NCI-H1417 (cell line): Measurements from ENCODE around the gene MAGI2.
"Not testable (repeated sequence)": the region's sequence is repeated elsewhere in the genome, so short reads cannot be mapped to it uniquely, and the experiment has no call there.

Experiments
- DNase-seq, 3 experiments: peaks; one replicate each; lab custom pipeline; 2025; lab: John Stamatoyannopoulos, UW

MAGI2 gene

GRCh38 chr7:79451580-79451979 lies 1.9 kb downstream of the MAGI2 start:
- peak in 1 of 3 experiments; percentile 45 for DNase-seq

GRCh38 chr7:79442766-79443165 lies 10.7 kb downstream of the MAGI2 start:
- DNase-seq, result not testable (repeated sequence)

- no peak for DNase-seq
These were observed 17.1 kb downstream of the MAGI2 start for GRCh38 chr7:79436378-79436777.

GRCh38 chr7:79434867-79435266 lies 18.6 kb downstream of the MAGI2 start:
- no peak for DNase-seq

GRCh38 chr7:79434098-79434497 lies 19.4 kb downstream of the MAGI2 start:
- no peak for DNase-seq

- no peak for DNase-seq
These were observed 23.1 kb downstream of the MAGI2 start for GRCh38 chr7:79430391-79430790.

DNA sequence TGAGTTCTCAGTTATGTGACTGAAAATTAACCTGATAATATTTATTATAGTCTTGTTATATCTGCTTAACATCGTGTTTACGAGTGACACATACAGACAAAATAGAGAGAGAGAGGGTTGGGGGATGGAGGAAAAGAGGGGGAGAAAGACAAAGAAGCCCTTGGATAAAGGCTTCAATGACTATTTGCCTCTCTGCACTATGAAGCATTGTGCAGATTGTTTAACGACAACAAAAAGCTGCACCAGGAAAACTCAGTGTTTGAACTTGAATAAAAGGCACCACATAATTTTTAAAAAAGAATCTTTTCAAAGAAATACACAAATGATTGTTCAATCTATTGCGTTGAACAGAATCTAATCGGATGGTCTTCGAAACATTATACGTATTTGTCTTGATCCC lies 27.8 kb downstream of the MAGI2 start:
- DNase-seq, result no peak

DNA sequence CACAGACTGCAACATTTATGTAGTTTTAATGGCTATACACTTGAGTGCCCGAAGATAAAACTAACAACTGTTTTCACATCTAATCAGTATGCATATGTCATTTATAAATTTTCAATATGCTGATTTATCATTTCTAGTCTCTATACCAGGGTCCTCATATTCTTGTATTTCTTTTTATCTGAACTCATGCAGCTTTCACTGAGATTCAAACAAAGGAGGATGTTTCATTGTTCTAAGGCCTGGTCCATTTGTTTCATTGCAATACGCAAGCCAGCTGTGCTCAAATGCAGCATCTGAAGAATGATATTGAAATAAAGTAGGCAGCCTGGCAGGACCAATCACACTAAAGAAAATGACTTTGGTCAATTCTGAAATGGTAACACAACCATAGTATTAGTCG lies 31.7 kb downstream of the MAGI2 start:
- DNase-seq, result peak in 1 of 3 experiments; percentile 35

DNA sequence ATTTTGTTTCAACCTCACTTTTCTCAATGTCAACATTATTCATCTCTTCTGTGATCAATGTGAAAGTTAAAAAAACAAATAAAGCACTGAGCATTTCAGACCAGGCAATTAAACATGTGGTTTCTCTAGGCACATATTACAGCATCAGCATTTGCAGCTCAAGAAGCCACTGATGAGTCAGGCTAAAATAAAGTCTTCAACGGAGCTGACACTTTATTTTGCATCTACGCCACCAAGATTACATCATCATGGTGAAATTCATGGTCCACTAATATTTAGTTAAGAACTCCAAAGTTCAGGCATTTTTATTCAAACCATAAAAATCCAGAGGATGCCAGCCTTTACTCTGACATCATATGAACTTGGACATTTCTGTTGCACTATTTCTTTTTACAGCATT lies 33.0 kb downstream of the MAGI2 start:
- peak in 1 of 3 experiments; percentile 55 for DNase-seq

- DNase-seq, result no peak
These were observed 38.6 kb downstream of the MAGI2 start for GRCh38 chr7:79414910-79415309.

DNA sequence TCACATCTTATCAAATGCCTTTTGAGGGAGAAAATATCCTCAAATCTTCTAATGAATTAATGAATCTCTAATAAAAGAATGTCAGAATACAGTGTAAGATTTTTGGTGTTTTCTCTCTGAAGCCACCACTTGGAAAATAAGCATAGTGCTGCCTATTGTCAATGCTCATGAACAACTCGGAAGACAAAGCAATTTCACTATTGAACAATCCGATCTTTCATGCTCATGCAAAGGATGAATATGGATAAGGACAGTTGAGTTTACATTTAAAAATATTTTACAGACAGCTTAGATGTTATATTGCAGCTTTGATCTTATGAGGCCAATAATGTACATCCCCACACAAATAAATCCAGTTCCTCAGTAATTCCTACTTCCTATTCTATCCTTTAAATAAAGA lies 40.6 kb downstream of the MAGI2 start:
- no peak for DNase-seq

DNA sequence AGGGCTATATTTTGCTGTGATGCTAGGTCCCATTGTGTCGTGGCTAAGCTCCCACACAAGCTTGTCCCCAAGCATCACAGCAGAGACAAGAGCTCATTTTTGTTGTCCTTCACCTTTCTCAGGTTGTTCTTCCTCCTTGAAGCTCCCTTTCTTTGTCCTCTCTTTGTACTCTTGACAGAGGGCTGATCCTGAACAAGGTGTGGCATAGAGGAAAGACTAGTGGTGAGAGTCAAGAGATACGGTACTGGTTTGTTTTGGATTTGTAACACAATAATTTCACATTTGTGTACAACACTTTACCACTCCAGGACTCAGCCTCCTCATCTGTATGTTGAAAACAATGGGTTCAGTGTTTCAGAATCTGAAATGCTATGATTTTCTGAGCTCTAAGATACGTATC lies 41.0 kb downstream of the MAGI2 start:
- no peak for DNase-seq

DNA sequence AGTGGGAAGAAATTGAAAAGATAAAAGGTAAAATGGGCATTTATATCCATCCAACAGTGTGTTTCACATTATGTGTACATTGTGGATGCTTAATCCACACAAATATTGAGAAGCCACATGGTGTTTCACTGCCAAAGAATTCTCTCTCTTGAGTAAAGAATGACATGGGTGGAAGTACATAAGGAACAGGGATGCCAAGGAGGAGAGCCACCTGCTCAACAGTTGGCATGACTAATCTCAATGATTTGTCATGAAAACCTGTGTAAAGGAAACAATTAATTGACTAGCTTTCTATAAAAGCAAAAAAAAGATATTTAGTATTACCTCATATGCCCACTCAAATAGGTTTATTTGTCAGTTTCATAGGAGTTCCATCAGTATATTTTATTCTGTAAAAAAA lies 43.1 kb downstream of the MAGI2 start:
- DNase-seq, result no peak

- no peak for DNase-seq
These were observed 46.1 kb downstream of the MAGI2 start for GRCh38 chr7:79407351-79407750.

GRCh38 chr7:79406371-79406770 lies 47.1 kb downstream of the MAGI2 start:
- no peak for DNase-seq

GRCh38 chr7:79405368-79405767 lies 48.1 kb downstream of the MAGI2 start:
- DNase-seq, result no peak

GRCh38 chr7:79403879-79404278 lies 49.6 kb downstream of the MAGI2 start:
- DNase-seq, result peak; percentile 28 to 73 (median 37)

DNA sequence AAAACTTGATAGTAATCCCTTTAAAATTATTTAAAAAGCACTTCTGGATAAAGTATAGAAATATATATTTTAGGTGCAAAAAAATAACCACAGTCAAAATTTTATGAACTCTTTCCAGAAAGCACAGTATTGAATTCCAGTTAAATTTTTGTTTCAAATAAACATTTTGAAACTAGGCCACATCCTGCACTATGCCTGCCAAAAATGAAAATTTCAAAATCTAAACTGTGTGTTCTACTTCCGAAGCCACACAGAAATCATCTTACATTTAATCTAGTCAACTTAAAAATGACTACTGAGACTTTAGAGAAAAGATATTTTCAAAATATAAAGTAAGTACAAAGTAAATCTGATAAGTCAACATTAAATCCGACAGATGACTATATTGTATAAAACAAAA lies 50.0 kb downstream of the MAGI2 start:
- no peak for DNase-seq

GRCh38 chr7:79401254-79401653 lies 52.2 kb downstream of the MAGI2 start:
- no peak for DNase-seq

- DNase-seq, result no peak
These were observed 53.2 kb downstream of the MAGI2 start for GRCh38 chr7:79400222-79400621.

- no peak for DNase-seq
These were observed 55.2 kb downstream of the MAGI2 start for GRCh38 chr7:79398138-79398749.

DNA sequence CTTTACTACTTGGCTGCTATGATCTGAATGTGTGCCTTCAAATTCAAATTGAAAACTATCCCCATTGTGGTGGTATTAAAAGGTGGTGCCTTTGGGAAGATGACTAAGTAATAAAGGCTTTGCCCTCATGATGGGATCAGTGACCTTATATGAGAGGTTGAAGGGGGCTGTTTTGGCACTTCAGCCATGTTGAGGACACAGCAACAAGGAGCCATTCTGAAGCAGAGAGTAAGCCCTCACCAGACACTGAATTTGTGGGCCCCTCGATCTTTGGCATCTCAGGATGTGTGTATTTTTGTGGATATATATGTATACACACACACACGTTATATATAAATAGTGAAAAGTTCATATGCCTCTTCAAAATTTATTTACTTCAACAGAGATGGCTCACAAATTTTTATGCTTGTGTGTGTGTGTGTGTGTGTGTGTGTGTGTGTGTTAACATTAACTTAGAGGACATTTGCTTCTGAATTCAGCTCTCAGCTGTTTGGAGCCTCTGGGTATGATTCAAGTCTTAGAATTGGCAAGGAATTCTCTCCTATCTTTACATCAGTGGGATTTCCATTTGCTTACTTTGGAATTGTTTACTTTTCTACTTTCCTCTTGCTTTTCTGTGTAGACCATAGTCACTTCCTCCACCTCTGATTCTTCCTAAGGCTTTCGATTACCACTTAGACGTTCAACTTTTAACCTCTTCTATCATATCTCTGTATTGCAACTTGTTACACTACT lies 66.6 kb downstream of the MAGI2 start:
- no peak for DNase-seq

- DNase-seq, result no peak
These were observed 71.5 kb downstream of the MAGI2 start for GRCh38 chr7:79381921-79382320.

DNA sequence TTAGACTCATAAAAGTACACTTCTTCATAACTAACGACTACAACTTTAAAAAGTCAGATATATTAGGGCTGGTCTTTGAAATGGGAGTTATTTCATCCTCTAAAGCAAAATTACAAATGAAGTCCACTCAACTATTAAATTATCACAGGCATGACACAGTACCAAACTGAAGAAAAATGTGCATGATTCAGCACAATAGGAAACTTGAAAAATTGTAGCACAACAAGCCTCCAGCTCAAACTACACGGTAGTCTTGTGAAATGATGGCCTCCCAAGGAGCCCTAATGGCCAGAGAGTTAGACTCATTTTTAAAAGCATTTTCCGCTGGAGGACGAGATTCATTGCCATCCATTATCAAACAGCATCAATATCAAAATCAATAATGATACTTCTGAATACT lies 76.4 kb downstream of the MAGI2 start:
- no peak for DNase-seq
